GM10847 (cell line): ENCODE data around the gene BEGAIN.

Experiments
- POLR2A ChIP-seq: IDR thresholded peaks from 2 replicates; pipeline ENCODE4 v1.6.1; 2011; ENCODE audit not compliant: insufficient read length; ENCODE audit errors: extremely low read depth

Gene BEGAIN

DNA sequence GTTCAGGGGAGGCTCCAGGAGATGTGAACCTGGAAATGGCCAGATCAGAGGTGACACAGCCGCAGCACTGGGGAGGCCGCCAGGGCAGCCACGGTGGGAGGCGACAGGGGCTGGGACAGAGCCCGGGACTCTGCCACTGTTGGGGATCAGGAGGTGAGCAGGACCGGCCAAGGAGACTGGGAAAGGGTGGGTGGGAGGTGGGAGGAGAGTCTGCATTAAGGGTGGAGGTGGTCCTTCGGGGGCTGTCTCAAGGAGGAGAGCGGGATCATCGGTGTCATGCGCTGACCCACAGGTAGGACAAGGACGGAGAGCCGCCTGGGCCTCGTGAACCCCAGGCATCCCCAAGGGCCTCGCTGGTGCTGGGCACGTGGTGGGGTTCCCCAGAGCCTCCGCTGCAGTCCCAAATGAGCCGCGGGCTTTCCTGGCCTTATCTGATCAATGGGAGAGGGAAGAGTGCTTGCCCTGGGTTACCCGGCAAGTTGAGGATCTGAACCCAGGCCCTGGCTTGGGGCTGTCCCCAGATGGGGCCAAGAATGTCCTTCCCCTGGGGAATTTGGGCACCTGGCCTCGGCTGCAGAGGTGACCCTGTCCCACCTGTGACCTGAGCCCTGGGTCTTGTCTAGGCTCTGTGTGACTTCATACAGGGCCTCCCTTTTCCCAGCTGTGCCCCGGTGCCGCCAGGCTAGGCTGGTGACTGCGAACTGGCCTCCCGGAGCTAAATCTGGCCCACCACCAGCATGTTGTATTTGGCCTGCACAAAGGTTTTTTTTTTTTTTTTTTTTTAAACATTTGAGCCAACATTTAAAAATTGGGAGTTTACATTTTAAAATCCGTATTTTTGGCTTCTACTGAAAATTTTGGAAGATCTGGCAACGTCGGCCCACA lies 13.2 kb downstream of the BEGAIN start:
- TF ChIP-seq POLR2A = no peak

DNA sequence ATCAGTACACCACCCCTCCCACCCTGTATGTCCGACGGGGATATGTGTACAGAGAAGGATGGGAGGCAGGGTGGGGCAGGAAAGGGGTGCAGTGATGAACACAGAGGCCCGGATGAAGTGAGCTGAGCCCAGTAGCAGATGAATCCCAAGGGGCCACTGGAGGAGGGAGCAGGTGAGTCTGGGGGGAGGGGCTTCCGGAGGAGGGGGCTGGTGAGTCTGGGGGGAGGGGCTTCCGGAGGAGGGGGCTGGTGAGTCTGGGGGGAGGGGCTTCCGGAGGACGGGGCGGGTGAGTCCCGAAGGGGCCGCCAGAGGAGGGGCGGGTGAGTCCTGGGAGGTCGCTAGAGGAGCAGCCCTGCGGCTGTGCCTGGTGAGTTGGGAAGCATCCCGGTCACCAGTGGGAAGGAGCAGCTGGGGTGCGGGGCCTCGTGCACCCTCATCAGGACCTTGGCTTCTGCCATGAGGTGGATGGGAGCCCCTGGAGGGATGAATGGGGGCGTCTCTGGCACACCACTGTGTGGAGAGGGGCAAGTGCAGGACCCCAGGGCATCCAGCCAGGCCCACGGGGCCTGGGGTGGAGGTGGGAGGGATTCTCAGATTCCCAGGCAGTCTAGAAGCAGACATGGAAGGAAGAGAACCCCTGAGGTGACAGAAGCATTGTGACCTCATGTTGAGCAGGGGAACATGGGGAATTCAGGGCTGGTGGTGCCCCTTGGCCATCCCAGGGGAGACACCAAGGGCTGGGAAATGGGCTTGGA lies 14.0 kb downstream of the BEGAIN start:
- TF ChIP-seq POLR2A = no peak

DNA sequence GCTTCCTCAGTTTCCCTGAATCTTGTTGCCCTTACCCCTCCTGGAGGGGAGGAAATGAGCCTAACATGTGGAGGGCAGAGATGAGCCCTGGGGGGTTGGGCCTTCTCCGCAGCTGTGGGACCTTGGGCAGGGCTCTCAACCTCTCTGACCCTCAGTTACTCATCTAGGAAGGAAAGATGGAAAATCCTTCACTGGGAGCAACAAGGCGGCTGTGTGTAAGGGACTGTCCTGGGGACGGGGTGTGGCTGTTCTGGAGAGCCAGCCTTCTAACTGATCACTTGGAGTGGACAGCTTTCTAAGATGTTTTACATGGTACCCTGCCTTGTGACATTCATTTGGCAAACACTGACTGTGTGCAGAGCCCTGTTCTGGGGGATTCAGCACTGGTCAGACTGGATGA lies 14.7 kb downstream of the BEGAIN start:
- no peak for TF ChIP-seq POLR2A

DNA sequence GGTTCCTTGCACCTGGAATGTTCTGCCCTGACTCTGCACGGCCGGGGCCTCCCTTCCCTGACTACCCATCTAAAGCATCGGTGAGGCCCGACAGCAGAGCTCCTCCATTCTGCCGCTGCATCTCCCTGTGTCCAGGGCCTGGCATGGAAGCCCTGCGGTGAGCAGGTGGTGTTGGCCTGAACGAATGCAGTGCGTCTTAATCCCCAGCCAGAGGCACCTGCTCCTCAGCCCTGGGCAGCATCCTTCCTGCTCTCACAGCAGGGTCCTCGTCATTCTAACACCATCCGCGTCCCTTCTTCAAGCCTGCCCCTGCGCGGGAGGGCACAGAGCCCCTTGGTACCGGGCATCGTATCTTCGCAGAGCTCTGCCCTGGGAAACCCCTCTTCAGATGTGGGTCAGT lies 15.4 kb downstream of the BEGAIN start:
- no peak for TF ChIP-seq POLR2A

DNA sequence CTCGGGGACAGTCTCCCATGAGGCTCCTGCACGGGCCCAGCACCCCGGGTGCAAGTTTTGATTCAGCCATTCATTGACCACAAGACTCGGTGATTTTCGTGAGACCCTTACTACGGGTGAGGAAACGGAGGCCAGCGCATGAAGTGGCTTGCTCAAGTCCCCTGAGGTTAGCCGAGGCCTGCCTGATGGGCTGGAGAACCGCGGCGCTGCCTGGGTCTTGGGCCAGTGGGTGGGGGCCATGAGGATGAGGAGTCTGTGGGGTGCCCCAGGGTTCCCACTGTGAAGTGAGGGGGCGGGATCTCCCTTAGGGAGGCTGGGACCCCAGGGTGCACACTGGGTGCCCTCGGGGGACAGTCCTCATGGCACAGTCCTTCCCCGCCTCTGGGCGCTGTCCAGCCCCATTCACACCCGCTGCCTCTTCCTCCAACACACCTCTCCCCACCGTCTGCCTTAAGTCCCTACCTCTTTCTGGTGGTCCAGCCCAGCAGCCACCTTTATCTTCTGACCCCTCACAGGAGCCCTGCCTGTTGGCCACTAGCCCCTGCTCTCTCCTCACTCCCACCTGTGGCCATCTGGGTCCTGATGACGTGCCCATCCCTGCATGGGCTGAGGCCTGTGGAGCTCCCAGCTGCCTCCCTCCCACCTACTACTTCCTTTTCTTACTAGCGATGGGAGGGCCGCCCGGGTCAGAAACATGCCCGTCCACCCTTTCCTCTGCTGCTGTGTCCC lies 16.3 kb downstream of the BEGAIN start:
- no peak for TF ChIP-seq POLR2A

DNA sequence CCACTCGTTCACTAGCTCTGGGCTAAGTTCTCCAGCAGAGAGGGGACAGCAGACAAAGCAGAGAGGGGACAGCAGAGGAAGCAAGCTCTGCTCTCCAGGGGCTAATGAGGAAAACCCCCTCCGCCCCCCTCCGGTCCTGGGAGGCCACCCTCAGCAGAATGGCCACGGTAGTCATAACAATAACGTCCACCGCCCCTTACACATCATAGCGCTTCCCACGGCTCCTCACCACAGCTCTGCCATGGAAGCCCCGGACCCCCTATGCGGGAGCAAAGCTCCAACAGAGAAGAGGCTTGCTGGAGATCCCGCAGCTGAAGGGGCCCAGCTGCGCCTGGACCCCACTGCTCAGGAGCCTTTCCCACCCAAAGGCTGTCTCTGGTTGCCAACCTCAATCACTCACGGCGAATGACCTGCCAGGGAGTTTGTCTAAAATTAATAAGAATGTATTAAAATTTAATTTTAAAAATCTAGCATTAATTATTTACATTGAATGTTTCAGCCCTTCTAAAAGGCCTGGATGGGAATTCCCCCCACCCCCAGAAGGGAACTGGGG lies 17.4 kb downstream of the BEGAIN start:
- no peak for TF ChIP-seq POLR2A

DNA sequence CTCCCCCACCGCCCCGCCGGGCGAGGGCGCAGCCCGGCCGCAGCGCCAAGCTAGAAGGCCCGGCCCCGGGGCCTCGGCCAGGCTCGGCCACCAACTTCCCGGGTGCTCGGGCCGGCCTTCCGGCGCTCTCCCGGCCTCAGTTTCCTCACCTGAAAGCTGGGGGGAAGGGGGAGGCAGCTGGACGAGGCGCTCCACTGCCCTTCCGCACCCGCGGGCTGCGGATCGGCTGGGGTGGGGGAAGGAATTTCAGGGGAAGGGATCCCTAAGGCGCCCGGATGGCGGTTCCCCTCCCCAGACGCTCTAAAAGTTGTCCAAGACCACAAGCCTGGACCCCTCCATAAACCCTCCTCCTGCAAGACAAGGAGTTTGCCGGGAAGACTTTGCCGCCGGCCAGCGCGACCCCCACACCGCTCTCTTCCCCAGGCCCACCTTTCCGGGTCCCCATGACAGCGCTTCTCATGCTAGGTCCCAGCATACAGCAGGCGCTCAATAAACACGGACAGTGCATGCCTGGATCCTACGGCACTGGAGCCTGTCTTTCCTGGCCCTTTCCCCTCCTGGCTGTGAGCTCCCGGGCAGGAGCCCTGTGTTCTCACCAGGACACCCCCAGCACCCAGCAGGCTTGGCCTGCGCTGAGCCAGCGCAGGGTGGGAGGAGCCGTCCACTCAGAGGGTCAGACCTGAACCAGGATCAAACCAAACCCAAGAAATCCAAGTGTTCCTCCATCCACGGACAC lies 18.1 kb downstream of the BEGAIN start:
- no peak for TF ChIP-seq POLR2A

DNA sequence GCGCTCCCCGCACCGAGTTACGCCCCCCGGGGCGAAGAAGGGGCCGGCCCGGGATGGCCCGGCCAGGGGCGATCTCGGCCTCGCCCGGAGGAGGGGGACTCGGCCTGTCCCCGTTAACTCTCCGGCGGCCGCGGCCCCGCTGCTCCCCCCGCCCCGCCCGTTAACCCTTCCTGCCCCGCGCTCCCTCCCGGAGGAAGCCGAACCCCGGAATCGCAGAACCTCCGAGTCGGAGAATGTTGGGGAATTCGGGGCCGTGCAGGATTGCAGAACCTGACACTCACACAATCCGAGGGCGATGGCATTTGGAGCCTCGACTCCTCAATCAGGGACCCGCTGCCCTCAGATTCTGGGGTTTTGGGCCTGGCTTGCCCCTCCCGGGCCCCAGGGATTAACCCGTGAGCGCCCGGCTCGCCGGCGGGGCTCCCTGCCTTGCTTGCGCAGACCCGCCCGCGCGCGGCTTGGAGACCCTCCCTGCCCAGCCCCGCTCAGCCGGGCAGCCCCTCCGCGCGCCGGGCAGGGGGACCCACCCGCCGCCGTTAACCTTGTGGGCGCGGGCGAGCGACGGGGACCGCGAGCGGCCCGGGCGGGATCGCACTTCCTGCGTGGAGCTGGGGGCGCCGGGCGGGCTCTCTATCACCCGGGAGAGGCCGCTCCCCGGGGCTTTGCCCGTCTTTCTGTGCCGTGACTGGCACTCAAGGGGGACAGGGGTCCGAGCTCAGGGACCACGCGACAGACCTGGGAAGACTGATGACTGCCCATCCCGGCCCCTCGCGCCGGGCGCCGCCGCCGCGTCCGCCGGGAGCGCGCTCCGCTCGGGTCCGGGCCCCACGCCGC lies 18.8 kb downstream of the BEGAIN start:
- TF ChIP-seq POLR2A = no peak

DNA sequence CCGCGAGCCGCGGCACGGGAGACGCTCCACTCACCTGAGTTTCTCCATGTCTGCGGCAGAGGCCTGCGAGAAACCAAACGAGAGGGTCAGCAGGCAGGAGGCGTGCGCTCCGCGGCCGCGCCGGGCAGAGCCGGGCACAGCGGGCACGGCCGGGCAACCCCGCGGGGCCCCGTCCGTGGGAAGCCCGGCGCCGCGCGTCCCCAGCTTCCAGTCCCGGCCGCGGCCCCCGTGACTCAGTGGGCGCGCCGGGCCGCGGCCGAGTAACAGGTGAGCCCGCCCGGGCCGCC lies 19.4 kb downstream of the BEGAIN start:
- TF ChIP-seq POLR2A = no peak

DNA sequence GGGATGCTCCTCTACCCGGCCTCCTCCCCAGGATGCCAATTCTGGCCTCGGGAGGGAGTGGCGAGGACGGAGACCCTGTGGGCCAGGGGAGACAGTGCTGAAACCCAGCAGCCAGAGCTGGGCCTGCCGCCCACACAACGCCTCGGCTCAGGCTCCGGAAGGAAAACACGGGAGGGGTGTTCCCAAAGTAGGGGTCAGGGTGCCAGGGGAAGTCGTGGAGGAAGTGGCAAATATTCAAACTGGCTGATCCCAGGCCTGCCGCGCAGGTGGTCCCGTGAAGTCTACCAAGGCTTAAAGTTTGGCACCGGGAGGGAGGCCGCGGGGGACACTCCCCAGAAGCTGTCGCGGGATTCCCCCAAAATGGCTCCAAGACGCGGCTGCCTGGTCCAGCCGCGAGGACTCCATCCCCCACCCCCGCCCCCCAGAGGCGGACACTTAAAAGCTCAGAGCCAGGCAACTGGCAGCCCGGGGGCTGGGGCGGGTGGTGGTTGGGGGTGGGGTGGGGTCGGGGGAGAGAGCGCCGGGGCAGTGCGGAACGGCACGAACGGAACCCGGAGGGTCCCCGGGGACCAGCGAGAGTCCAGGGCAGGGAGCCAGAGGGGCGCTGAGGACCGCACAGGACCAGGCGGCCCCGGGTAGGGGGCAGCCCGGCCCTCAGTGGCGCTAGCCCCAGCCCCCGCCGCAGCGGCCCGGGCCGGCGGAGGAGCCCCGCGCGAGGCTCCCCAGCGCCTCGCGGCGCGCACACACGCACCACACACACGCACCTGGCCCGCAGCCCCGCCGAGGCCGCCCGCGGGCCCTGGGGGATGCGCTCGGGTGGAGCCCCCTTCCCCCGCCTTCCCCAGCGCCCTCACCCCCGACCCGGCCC lies 20.0 kb downstream of the BEGAIN start:
- TF ChIP-seq POLR2A = no peak

DNA sequence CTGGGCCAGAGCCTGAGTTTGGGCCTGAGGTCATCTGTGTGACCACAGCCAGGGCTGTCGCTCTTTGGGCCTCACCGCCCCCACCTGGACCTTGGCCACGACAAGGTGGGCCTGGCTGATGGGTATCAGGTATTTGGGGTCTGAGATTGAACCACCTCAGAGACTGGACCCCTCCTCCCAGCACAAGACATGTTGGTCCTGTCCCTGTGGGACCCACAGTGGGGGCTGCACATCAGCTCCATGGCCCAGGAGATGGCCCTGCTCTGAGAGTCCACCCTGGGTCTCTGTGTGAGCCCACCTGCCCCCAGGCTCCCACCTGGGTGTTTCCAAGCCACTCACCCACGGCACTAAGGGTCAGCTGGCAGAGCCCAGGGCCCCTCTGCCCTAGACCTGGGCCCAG lies 20.6 kb downstream of the BEGAIN start:
- no peak for TF ChIP-seq POLR2A

DNA sequence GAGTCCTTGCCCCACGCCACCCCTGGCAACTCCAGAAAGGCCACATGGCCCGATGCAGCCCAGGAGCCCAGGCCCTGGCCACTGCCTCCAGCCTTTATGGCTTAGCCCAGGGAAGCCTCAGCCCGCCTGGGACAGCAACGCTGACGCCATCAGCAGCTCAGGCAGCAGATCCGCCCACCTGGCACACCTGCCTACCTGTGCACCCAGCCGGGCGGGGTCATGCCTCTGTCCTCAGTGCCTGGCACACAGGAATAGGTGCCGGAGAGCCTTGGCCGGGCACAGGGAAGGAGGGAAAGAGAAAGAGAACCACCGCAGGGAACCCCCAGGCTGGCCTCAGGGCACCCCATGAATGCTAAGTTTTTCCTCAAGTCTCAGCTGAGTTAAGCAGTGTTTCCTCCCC lies 21.1 kb downstream of the BEGAIN start:
- TF ChIP-seq POLR2A = no peak

DNA sequence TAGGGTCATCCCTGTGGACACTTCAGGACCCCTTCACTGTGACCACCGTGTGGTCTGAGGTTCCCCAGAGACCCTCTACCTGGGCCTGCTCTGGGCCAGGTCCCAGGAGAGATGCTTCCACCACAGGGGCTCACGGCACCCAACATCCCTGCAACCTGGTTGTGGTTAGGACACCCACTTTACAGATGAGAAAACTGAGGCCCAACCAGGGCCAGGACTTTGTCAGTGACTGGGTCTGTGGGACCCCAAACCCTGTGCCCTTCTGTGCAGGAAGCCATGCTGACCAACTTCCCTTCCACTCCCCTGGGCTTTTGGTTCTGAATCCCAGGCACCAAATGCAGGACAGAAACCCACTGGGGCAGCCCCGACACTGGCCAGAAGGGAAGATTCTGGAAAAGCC lies 21.6 kb downstream of the BEGAIN start:
- no peak for TF ChIP-seq POLR2A
